Measurements from ENCODE around the gene MGP. TPM values are rescaled to one million over a fixed set of nuclear protein-coding genes. Genes with fewer than 3 reads are reported as not detected.

MGP gene
- total and polyA plus RNA-seq, 2 experiments from 2014 or later, result 1.1 TPM; not detected in 1

- H3K36me3 ChIP-seq, result no peaks in the 10 kb centered on the region
- no peak overlapping the region for H3K27ac ChIP-seq
- no peaks in the 10 kb centered on the region for H3K9me3 ChIP-seq (ENCODE audit: low read depth)
- no peaks in the 10 kb centered on the region for H3K27me3 ChIP-seq
- no peaks in the 10 kb centered on the region for H3K4me1 ChIP-seq (ENCODE audit: low read depth)
- no peak for DNase-seq (ENCODE audit: low read depth in 1 of 2, low spot score in 1 of 2)
- no peak overlapping the region for H3K4me3 ChIP-seq
- TF ChIP-seq, protein P1, sequence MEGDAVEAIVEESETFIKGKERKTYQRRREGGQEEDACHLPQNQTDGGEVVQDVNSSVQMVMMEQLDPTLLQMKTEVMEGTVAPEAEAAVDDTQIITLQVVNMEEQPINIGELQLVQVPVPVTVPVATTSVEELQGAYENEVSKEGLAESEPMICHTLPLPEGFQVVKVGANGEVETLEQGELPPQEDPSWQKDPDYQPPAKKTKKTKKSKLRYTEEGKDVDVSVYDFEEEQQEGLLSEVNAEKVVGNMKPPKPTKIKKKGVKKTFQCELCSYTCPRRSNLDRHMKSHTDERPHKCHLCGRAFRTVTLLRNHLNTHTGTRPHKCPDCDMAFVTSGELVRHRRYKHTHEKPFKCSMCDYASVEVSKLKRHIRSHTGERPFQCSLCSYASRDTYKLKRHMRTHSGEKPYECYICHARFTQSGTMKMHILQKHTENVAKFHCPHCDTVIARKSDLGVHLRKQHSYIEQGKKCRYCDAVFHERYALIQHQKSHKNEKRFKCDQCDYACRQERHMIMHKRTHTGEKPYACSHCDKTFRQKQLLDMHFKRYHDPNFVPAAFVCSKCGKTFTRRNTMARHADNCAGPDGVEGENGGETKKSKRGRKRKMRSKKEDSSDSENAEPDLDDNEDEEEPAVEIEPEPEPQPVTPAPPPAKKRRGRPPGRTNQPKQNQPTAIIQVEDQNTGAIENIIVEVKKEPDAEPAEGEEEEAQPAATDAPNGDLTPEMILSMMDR (IDR thresholded peaks at IDR 0.05; ENCODE audit: low read depth, low read length), result no peak
Measured at GRCh38 chr12:14860490-14860889, 25.2 kb downstream of the MGP start.

DNA sequence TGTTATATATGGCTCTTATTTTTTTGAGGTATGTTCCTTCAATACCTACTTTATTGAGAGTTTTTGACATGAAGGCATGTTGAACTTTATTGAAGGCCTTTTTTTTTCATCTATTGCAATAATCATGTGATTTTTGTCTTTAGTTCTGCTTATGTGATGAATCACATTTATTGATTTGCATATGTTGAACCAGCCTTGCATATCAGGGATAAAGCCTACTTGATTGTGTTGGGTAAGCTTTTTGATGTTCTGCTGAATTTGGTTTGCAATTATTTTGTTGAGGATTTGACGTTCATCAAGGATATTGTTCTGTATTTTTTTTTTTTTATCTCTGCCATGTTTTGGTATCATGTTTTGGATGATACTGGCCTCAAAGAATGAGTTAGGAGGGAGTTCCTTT, 27.1 kb downstream of the MGP start:
- no peak overlapping the region for H3K4me3 ChIP-seq
- DNase-seq (ENCODE audit: low read depth in 1 of 2, low spot score in 1 of 2), result no peak
- no peaks in the 10 kb centered on the region for H3K9me3 ChIP-seq (ENCODE audit: low read depth)
- H3K27ac ChIP-seq, result no peak overlapping the region
- no peaks in the 10 kb centered on the region for H3K4me1 ChIP-seq (ENCODE audit: low read depth)
- H3K36me3 ChIP-seq, result no peaks in the 10 kb centered on the region
- TF ChIP-seq, protein P1 (IDR thresholded peaks at IDR 0.05; ENCODE audit: low read depth, low read length), result no peak
- no peaks in the 10 kb centered on the region for H3K27me3 ChIP-seq

- TF ChIP-seq, protein P1 (IDR thresholded peaks at IDR 0.05; ENCODE audit: low read depth, low read length), result no peak
- no peak overlapping the region for H3K27ac ChIP-seq
- DNase-seq (ENCODE audit: low read depth in 1 of 2, low spot score in 1 of 2), result no peak
- H3K36me3 ChIP-seq, result no peaks in the 10 kb centered on the region
- no peaks in the 10 kb centered on the region for H3K4me1 ChIP-seq (ENCODE audit: low read depth)
- H3K9me3 ChIP-seq (ENCODE audit: low read depth), result no peaks in the 10 kb centered on the region
- no peak overlapping the region for H3K4me3 ChIP-seq
- H3K27me3 ChIP-seq, result no peaks in the 10 kb centered on the region
Measured at GRCh38 chr12:14854586-14855183, 31.0 kb downstream of the MGP start.

- TF ChIP-seq, protein P1 (IDR thresholded peaks at IDR 0.05; ENCODE audit: low read depth, low read length), result no peak
- no peaks in the 10 kb centered on the region for H3K4me1 ChIP-seq (ENCODE audit: low read depth)
- H3K36me3 ChIP-seq, result no peaks in the 10 kb centered on the region
- H3K9me3 ChIP-seq (ENCODE audit: low read depth), result no peaks in the 10 kb centered on the region
- no peak overlapping the region for H3K27ac ChIP-seq
- no peak overlapping the region for H3K4me3 ChIP-seq
- no peaks in the 10 kb centered on the region for H3K27me3 ChIP-seq
- DNase-seq (ENCODE audit: low read depth in 1 of 2, low spot score in 1 of 2), result no peak
Measured at GRCh38 chr12:14853961-14854360, 31.7 kb downstream of the MGP start.

- Histone ChIP-seq H3K36me3 (no peaks in the 10 kb centered on the region), H3K9me3 (ENCODE audit: low read depth) (no peaks in the 10 kb centered on the region), H3K4me3 (no peak overlapping the region), H3K4me1 (ENCODE audit: low read depth) (no peaks in the 10 kb centered on the region), H3K27ac (no peak overlapping the region), H3K27me3 (no peaks in the 10 kb centered on the region)
- no peak for DNase-seq (ENCODE audit: low read depth in 1 of 2, low spot score in 1 of 2)
- TF ChIP-seq, protein P1 (IDR thresholded peaks at IDR 0.05; ENCODE audit: low read depth, low read length), result no peak
Measured at GRCh38 chr12:14852880-14853279, 32.8 kb downstream of the MGP start.
